GM12892 (cell line): Measurements from ENCODE around the gene CBL.

Experiments used
- POLR2A ChIP-seq: IDR thresholded peaks from 2 replicates; pipeline ENCODE4 v1.6.1; 2011; ENCODE audit warnings: low read depth, low read length, control low read depth
- POLR2AphosphoS5 ChIP-seq: IDR thresholded peaks from 2 replicates; pipeline ENCODE4 v1.6.1; 2011; ENCODE audit warnings: low read depth, low read length, control low read depth
- TAF1 ChIP-seq: IDR thresholded peaks from 2 replicates; pipeline ENCODE4 v1.6.1; 2011; ENCODE audit warnings: low read depth, mild to moderate bottlenecking, control low read depth, low read length, borderline replicate concordance

GRCh38 chr11:119192111-119192510 lies 14.0 kb upstream of the CBL start:
- TF ChIP-seq POLR2A: no peak
- TF ChIP-seq POLR2AphosphoS5: no peak
- no peak for TF ChIP-seq TAF1
